Keratinocyte (primary cell): ENCODE results near the gene CCDC192. TPM values are rescaled to one million over a fixed set of nuclear protein-coding genes. Genes with fewer than 3 reads are reported as not detected.

ENCODE experiments used
- DNase-seq: peaks from one replicate; pipeline ENCODE4 v3.0.0-alpha.2; 2011; ENCODE audit warnings: low read depth, missing footprints, low spot score
- FAIRE-seq: peaks from 2 replicates; lab custom pipeline; 2011; peaks lifted over from hg19 to GRCh38; lab: Jason Lieb, UNC
- H2AFZ ChIP-seq: 2 replicates; pipeline ENCODE4 v1.6.0; 2012; ENCODE audit warnings: low read length, control low read depth, inconsistent platforms; ENCODE audit not compliant: control insufficient read depth
- H3K27ac ChIP-seq: 2 replicates; pipeline ENCODE4 v1.5.1; 2011; ENCODE audit warnings: low read length; ENCODE audit not compliant: control insufficient read depth, insufficient read depth
- H3K27me3 ChIP-seq: 3 replicates; pipeline ENCODE4 v1.6.0; 2011; ENCODE audit warnings: low read length; ENCODE audit not compliant: control insufficient read depth, insufficient read depth; ENCODE audit errors: extremely low read depth
- H3K36me3 ChIP-seq, 2 experiments: 2 replicates in 1 of 2; 3 replicates in 1 of 2; pipeline ENCODE4 v1.5.1; 2011; ENCODE audit warnings: low read length in 2 of 2, mild to moderate bottlenecking in 1 of 2; ENCODE audit not compliant: control insufficient read depth in 2 of 2, insufficient read depth in 2 of 2; ENCODE audit errors: extremely low read depth in 1 of 2
- H3K4me1 ChIP-seq: 3 replicates; pipeline ENCODE4 v1.5.1; 2011; ENCODE audit warnings: low read length; ENCODE audit not compliant: control insufficient read depth, insufficient read depth; ENCODE audit errors: extremely low read depth
- H3K4me2 ChIP-seq: 3 replicates; pipeline ENCODE4 v1.6.0; 2011; ENCODE audit warnings: low read depth, low read length; ENCODE audit not compliant: control insufficient read depth, insufficient read depth; ENCODE audit errors: extremely low read depth
- H3K4me3 ChIP-seq, 3 experiments: fragments of 200-600 bp in 1 of 3; sonication (generic) in 1 of 3; 2 replicates in 2 of 3; 3 replicates in 1 of 3; pipeline ENCODE4 v1.5.1; 2011 to 2016; ENCODE audit warnings: low read length in 3 of 3, mild to moderate bottlenecking in 3 of 3, control low read depth in 2 of 3, inconsistent platforms in 1 of 3, low read depth in 1 of 3, mixed read lengths in 1 of 3, mixed run types in 1 of 3, moderate library complexity in 1 of 3; ENCODE audit not compliant: control insufficient read depth in 2 of 3, insufficient read depth in 2 of 3; ENCODE audit errors: extremely low read depth in 1 of 3
- H3K79me2 ChIP-seq: 2 replicates; pipeline ENCODE4 v1.6.0; 2012; ENCODE audit warnings: low read length; ENCODE audit not compliant: control insufficient read depth, insufficient read depth
- H3K9ac ChIP-seq: 3 replicates; pipeline ENCODE4 v1.6.0; 2011; ENCODE audit warnings: low read length; ENCODE audit not compliant: control insufficient read depth, insufficient read depth; ENCODE audit errors: extremely low read depth
- H3K9me1 ChIP-seq: 3 replicates; pipeline ENCODE4 v1.6.0; 2011; ENCODE audit warnings: low read length; ENCODE audit not compliant: control insufficient read depth, insufficient read depth; ENCODE audit errors: extremely low read depth
- H3K9me3 ChIP-seq: 2 replicates; pipeline ENCODE4 v1.5.1; 2012; ENCODE audit warnings: low read depth, low read length; ENCODE audit not compliant: control insufficient read depth
- H4K20me1 ChIP-seq: 3 replicates; pipeline ENCODE4 v1.6.0; 2011; ENCODE audit warnings: low read length; ENCODE audit not compliant: control insufficient read depth, insufficient read depth; ENCODE audit errors: extremely low read depth
- EZH2 ChIP-seq: IDR thresholded peaks from one replicate; pipeline ENCODE4 v1.6.1; 2012; ENCODE audit warnings: inconsistent platforms, mild to moderate bottlenecking, low read length, moderate library complexity
- dilution Hi-C: fragments of 300-500 bp; cut with MboI; formaldehyde crosslinking; loops from one replicate; pipeline ENCODE4 v1.7.0; 2020; ENCODE audit warnings: low sequenced_read_pairs; ENCODE audit not compliant: extremely low pct_ligation_motif_present
- polyA plus RNA-seq, 5 experiments: library from polyadenylated mRNA; depleted of rRNA in 3 of 5; stranded (reverse) in 3 of 5; stranded (forward) in 1 of 5; unstranded in 1 of 5; fragments of >200 nt; gene quantifications; 1 replicate in 1 of 5; 2 replicates in 3 of 5; 3 replicates in 1 of 5; pipeline versions ENCODE4 v1.2.1 to v1.2.3, GENCODE V29; 2011 to 2012; ENCODE audit warnings: missing spikeins in 2 of 5, low read depth in 1 of 5, low replicate concordance in 1 of 5
- TF ChIP-seq, protein P1 (sequence below), 3 experiments: IDR thresholded peaks in 1 of 3; conservative IDR thresholded peaks in 1 of 3; optimal IDR thresholded peaks in 1 of 3; 2 replicates in 2 of 3; 3 replicates in 1 of 3; pipeline versions ENCODE3 to v1.5.1; 2011; ENCODE audit warnings: low read length in 3 of 3, mild to moderate bottlenecking in 3 of 3, moderate library complexity in 2 of 3, control low read depth in 1 of 3, inconsistent platforms in 1 of 3; ENCODE audit not compliant: insufficient read depth in 2 of 3; ENCODE audit errors: extremely low read depth in 1 of 3

Gene CCDC192
- polyA plus RNA-seq, 1 donor (not counting 4 experiments of a cell fraction or from before 2014, with no cell fraction given) = not detected

DNA sequence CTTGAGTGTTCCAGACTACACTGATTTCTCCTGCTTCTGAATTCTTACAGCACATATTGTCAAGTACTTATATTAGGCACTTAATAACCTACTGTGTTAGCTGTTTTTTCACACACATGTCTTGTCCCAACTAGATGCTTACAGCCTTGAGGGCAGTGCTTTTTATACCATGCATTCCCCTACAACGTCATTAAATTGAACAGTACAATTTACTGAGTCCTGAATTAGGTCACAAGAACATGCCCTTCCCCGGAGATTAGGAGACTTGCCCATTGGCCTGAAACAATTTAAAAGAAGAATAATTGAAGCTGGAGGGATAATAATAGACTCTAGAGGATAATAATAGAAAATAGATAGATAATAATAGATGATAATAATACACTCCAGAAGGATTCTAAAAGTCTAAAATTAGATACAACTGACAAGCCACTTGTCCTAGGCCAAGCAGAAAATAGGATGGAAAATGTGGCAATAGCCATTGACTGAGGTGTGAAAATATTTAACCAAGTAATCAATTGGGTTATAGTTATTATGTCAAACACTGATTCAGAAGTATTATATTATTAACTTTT is 267.7 kb downstream of the CCDC192 start:
- no peaks in the 10 kb centered on the region for H3K79me2 ChIP-seq
- no peak for DNase-seq
- no peak for FAIRE-seq

DNA sequence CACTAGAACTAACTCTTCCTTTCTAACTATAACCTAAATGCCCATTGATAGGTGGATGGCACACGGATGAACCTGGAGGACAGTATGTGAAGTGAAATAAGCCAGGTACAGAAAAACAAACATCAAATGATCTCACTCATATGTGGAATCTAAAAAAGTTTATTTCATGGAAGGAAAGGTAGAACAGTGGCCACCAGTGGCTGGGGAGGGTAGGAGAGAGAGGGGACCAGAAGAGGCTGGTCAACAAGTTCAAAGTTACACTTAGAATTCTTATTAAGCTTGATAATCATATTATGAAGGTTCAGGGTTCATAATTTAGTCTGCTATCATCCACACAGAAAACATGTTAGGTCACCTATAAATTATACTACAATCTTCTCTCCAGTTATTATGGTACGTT is 272.8 kb downstream of the CCDC192 start:
- Histone ChIP-seq H3K9ac (no peak overlapping the region), H3K36me3 (no peaks in the 10 kb centered on the region), H2AFZ (no peak overlapping the region), H4K20me1 (no peaks in the 10 kb centered on the region), H3K79me2 (no peaks in the 10 kb centered on the region), H3K27me3 (no peaks in the 10 kb centered on the region), H3K9me3 (no peaks in the 10 kb centered on the region), H3K27ac (no peak overlapping the region), H3K4me3 (no peak overlapping the region), H3K4me1 (no peaks in the 10 kb centered on the region), H3K4me2 (no peak overlapping the region), H3K9me1 (no peaks in the 10 kb centered on the region)
- no peak for DNase-seq
- no peak for TF ChIP-seq EZH2
- TF ChIP-seq, protein P1, sequence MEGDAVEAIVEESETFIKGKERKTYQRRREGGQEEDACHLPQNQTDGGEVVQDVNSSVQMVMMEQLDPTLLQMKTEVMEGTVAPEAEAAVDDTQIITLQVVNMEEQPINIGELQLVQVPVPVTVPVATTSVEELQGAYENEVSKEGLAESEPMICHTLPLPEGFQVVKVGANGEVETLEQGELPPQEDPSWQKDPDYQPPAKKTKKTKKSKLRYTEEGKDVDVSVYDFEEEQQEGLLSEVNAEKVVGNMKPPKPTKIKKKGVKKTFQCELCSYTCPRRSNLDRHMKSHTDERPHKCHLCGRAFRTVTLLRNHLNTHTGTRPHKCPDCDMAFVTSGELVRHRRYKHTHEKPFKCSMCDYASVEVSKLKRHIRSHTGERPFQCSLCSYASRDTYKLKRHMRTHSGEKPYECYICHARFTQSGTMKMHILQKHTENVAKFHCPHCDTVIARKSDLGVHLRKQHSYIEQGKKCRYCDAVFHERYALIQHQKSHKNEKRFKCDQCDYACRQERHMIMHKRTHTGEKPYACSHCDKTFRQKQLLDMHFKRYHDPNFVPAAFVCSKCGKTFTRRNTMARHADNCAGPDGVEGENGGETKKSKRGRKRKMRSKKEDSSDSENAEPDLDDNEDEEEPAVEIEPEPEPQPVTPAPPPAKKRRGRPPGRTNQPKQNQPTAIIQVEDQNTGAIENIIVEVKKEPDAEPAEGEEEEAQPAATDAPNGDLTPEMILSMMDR (optimal IDR thresholded peaks at IDR 0.05 in 1 of 3, IDR thresholded peaks at IDR 0.05 in 1 of 3, conservative IDR thresholded peaks at IDR 0.05 in 1 of 3; ENCODE audit: extremely low read depth in 1 of 3, insufficient read depth in 2 of 3, low read length in 3 of 3) = no peak
- dilution Hi-C loops = no loop called here
- no peak for FAIRE-seq

More for the DNA sequence above, 267.7 kb downstream of the CCDC192 start:
- no peaks in the 10 kb centered on the region for H3K9me3 ChIP-seq
- peaks cover 24% of the 10 kb centered on the region for H3K4me1 ChIP-seq
- no peaks in the 10 kb centered on the region for H3K9me1 ChIP-seq
- H3K27ac ChIP-seq = no peak overlapping the region
- TF ChIP-seq, protein P1 (optimal IDR thresholded peaks at IDR 0.05 in 1 of 3, IDR thresholded peaks at IDR 0.05 in 1 of 3, conservative IDR thresholded peaks at IDR 0.05 in 1 of 3; ENCODE audit: extremely low read depth in 1 of 3, insufficient read depth in 2 of 3, low read length in 3 of 3) = no peak
- TF ChIP-seq EZH2 = no peak
- H2AFZ ChIP-seq = no peak overlapping the region
- no peak overlapping the region for H3K9ac ChIP-seq
- H4K20me1 ChIP-seq = no peaks in the 10 kb centered on the region
- H3K36me3 ChIP-seq = peaks cover 0 to 2% of the 10 kb centered on the region in 2 experiments
- H3K4me3 ChIP-seq = no peak overlapping the region
- dilution Hi-C loops = no loop called here
- H3K27me3 ChIP-seq = no peaks in the 10 kb centered on the region
- no peak overlapping the region for H3K4me2 ChIP-seq
